HG03135 (cell line): ENCODE results near the gene ACOT13.
"Not testable (repeated sequence)": the region's sequence is repeated elsewhere in the genome, so short reads cannot be mapped to it uniquely, and the experiment has no call there.

Experiments used
- ATAC-seq: cut with Tn5 transposase; IDR thresholded peaks from one replicate; pipeline ENCODE4 v1.9.1; 2021; ENCODE audit warnings: mild to moderate bottlenecking, moderate library complexity; ENCODE audit not compliant: unreplicated experiment

Gene ACOT13

DNA sequence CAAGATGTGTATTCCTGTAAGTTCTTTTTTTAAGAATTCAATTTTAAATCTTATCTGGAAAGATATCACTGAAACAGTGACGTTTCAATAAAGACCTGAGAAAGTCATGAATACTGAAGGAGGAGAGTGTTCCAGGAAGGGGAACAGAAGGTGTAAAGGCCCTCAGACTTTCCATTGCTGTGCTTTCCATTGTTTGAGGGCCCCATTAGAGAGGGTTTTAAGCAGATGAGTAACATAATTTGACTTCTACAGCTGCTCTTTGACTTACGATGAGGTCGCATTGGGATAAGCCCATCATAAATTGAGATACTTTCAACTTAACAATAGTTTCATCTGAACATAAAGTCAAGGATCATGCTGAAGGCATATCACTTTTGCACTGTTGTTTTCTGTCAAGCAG, 24.7 kb downstream of the ACOT13 start:
- no peak for ATAC-seq

DNA sequence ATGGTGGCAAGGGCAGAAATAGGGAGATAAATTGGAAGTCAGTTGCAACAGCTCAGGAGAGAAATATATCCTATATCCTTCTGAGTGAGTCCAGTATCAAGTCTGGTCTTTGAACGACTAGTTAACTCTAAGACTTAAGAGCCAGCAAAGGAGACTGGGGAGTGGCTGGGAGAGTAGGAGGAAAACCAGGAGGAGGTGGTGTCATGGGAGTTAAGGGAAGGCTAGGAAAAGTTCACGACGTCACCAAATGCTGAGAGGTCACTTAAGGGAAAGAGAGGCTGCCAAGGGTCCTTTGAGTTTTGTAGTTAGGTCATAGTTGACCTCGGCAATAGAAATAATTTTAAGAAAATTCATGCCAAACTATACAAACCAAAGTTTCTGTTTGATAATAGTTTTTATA, 25.1 kb downstream of the ACOT13 start:
- no peak for ATAC-seq

DNA sequence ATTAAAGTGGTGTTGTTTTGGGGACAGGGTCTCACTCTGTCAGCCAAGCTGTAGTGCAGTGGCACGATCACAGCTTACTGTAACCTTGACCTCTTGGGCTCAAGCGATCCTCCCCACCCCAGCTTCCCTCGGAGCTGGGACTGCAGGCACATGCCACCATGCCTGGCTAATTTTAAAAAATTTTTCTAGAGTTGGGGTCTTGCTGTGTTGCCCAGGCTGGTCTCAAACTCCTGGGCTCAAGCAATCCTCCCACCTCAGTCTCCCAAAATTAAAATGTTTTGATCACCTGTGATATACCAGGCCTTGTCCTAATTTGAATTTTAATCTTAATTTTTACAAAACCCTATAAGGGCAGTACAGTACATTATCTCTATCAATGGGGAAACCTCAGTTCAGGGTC, 25.5 kb downstream of the ACOT13 start:
- no peak for ATAC-seq

DNA sequence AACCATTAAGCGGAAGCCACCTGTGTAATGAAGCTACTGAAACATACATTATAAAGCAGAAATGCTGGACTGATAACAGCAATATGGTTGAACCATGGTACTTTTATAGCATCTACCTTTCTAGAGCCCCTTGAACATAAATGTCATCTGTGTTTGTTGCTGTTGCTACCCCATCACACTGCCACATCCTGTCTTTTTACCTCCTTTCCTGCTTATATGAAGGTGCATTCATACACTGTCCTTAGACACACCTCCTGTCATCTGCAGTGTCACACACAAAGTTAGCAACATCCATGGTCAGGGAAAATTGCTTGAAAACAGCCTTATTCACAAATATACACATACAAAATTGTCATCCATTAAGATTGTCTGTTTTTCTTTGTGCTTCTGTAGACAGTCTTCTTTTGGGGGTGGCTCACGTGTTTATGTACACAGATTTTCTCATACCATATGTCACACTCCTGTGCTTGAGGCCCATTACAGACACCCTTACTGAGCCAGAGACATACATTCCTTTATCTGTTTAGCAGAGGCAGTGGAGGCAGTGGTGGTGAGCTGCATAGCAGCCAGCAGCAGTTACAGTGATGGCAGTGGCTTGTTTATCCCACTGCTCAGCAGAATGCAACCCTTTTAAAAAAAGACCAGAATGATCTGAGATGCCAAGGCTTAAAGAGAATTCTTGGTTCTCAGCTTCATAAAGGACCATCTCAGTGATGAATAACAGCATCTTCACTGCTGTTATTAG, 26.1 kb downstream of the ACOT13 start:
- no peak for ATAC-seq

DNA sequence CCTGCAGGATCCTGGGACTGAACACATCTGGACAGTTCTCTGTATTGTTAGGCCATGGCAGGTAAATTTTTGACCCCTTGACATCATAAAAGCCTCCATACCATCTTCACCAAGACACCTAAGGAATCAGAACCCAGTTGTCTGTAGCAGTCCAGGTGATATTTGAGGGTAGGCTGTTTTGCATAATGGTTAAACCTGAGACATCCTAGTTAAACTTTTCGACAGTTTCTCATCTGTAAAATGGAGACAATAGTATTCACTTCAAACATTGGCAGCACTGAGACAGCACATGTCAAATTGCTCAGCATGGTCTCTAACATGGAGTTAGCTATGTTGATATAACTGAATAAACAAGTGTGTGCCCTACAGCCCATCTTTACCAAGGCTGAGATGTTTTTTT, 27.3 kb downstream of the ACOT13 start:
- peak; percentile 54 for ATAC-seq

DNA sequence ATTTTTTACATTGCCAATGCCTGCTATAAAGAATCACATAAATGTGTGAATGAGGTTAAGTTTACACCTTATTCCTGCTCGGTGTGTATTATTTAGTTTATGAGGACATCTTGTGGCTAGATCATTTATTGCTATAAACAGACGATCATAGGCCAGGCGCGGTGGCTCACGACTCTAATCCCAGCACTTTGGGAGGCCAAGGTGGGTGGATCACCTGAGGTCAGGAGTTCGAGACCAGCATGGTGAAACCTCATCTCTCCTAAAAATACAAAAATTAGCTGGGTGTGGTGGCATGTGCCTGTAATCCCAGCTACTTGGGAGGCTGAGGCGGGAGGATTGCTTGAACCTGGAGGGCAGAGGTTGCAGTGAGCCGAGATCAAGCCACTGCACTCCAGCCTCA, 28.8 kb downstream of the ACOT13 start:
- ATAC-seq, result peak; percentile 63

DNA sequence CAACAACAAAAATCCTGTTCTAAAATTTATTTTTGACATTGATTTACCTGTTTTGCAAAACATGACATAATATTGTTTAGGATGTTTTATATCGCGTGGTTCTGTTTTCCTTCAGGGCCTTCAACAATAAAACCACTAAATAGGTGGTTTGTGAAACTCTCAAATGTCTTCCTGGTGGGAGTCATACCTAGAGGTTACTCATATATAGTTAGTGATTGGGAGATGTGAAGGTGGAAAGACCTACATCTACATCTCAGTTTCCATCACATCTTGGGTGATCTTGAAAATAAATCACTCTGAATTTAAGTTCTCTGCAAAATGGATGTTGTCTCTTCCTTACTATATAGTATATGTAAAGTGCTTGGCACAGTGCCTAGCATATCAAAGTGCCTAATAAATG, 29.2 kb downstream of the ACOT13 start:
- ATAC-seq, result no peak

DNA sequence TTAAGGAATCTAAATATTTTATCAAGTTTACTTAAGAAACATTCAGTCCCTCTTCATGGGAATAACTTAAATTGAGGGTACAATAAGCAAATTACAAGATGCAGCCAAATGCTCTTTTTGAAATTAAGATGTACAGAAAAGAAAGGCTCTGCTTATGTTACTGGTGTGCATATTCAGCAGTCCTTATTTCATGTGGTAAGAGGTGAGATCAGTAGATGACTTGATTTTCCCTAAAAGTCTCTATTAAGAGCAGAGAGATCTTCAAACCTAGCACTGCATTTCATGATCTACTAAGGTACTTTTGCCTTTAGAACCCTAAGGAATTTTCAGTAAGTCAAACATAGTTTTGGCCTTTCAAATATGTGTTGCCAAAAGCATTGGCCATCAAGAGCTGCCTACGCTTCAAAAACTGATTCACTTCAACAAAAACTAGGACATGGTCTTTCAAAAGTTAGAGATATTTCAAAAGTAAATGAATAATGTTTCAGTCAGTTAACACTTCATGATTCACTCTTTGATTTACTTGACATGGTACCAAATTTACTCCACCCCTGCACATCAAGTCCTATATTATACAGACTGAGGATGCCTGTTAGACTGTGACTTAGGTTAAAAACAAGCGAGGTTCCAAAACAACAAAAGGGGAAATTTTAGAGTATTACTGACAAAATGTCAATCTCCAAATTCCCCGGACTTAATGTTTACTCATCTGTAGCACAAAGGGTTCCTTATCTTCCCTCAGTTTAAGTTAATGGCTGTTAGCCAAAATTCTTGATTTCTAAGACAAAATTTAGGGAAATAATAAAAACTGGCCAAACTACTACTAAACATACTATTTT, 32.9 kb downstream of the ACOT13 start:
- no peak for ATAC-seq

DNA sequence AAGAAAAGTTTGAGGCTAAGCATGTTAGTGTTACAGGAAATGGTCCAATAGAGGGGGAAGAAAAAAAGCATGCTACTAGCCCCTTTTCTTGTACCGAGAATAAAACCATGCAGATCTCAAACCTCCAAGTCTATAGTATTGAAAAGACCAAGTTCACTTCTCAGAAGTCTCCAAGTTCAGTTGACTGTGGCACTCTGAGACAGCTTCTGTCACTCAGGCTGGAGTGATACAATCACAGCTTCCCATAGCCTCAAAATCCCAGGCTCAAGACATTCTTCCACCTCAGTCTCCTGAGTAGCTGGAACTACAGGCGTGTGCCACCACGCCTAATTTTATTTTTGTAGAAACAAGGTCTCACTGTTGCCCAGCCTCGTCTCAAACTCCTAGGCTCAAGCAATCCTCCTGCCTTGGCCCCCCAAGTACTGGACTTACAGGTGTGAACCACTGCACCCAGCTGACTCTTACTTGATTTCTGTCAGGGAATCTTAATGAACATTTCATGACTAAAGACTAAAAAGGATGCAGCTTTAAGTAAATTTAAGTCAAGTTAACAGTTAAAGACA, 35.9 kb downstream of the ACOT13 start:
- no peak for ATAC-seq

DNA sequence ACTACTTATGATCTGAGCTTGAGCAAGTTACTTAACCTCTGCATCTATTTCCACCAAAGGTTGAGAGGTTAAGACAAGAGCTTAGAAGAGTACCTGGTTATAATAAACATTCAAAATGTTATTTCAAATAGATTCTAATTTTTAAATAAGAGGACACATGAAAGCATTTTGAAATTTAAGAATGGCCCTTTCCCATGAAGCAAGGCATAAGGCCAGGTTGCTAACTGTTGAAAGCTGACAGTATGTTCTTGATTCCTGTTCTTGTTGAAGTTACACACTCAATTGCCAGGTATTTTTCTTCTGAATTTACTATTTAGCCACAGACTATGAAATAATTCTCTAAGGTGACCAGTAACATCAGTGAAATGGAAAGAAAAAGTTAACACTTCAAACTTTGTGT, 37.6 kb downstream of the ACOT13 start:
- ATAC-seq, result no peak

DNA sequence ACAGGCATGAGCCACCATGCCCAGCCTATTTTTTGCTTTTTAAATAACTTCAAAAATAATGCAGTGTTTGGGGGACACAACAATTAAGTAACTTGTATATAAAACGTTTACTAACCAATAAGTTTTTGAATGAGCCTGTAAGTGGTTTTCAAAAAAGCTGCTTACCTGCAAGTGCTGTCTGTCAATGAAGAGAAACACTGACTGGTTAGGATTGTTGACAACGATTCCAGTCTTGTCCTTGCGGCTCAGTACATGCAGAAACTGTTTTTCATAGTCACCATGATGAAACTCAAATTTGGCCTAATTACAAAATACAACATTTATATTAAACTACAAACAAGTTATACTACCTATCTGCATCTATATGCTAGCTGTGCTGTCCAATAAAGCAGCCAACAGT, 41.7 kb downstream of the ACOT13 start:
- ATAC-seq, result no peak

DNA sequence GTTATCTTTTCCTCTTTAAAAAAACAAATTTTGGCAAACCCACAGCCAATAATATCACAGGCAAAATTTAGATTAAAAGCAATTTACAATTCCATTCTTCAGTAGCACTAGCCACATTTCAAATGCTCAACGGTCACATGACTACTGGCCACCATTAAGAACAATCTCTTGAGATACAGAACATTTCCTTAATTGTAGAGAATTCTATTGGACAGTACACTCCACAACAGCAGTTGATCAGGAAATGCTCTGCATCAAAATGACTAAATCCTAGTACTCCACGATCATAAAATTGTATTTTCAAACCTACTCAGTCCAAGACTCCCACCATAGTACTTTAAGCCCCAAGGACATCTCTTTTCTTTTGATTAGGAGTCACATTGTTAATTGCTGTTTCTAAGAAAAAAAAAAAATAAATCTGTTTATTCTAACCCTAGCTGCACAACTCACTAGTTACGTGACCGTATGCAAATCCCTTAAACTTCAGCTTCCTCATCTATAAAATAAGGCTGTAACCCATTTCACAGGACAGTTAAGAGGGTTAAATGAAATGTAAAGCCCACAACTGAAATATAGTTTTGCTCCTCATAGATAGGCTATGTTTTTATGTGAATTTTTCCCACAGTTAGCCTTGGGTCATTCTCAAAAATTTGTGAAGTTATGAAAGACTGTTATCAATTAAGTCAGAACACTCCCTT, 42.3 kb downstream of the ACOT13 start:
- no peak for ATAC-seq

DNA sequence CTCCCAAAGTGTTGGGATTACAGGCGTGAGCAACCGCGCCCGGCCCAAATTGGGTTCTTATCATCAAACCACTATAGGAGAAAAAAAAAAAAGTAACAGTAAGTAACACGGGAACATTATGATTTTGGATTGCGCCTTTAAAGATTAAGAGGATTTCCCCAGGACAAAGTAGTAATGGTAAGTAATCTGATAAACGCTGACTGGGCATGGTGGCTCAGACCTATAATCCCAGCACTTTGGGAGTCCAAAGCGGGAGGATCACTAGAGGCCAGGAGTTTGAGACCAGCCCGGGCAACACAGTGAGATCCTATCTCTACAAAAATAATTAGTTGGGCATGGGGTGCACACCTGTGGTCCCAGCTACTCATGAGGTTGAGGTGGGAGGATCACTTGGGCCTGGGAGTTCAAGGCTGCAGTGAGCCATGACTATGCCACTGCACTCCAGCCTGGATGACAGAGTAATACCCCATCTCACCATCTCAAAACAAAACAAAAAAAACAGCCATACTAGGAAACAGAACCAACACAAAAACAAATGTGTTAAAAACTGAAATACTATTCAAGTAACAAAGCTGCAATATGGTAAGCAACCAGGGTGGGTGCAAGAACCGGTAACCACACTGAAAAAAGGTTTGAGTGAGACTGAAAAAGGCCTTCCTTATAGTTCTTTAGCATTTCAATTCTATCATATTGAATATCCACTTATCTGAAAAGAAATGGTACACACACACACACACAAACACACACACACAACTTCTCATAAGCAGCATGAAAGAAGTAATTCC, 43.8 kb downstream of the ACOT13 start:
- ATAC-seq, result no peak

DNA sequence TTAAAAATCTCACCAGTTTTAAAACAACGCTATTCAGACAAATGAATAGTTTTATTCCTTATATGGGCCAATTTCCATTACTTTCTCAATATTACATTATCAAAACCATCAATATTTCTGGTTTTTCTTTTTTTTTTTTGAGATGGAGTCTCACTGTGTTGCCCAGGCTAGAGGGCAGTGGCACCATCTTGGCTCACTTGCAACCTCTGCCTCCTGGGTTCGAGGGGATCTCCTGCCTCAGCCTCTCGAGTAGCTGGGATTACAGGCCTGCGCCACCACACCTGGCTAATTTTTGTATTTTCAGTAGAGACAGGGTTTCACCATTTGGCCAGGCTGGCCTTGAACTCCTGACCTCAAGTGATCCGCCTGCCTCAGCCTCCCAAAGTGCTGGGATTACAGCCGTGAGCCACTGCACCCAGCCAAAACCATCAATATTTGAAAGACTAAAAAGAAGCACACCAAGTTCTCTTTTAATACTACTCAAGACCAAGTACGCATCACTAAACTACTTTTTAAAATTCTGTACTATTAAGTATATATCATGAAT, 49.8 kb downstream of the ACOT13 start:
- ATAC-seq, result not testable (repeated sequence)

DNA sequence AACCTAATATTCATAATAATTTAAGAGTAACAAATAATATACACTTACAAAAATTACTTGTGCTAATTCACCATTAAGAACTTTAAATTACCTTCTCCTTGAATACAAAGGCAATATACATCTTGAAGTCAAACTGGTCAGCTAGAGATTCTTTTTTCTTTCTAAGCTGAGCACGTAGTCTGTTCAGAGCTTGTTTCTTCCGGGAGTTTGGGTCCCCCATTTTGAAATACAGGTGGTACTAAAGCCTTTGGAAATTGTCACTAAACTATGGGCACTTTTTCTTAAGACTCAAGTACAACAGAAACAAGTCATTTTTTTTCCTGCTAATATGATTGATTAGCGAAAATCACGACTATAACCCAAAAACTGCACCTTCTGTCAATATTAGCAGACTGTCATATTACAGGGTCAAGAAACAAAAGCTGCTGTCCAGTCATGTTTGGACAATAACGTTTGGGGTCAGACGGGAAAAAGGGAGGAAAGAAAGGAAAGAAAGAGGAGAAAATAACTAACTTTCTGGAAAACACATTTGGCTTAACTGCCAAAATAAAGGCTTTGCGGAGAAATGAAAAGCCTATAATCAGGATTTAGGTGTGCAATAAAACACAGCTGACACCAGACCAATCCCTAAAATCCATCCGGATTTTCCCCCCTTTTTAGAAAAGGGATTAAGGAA, 51.7 kb downstream of the ACOT13 start:
- no peak for ATAC-seq

DNA sequence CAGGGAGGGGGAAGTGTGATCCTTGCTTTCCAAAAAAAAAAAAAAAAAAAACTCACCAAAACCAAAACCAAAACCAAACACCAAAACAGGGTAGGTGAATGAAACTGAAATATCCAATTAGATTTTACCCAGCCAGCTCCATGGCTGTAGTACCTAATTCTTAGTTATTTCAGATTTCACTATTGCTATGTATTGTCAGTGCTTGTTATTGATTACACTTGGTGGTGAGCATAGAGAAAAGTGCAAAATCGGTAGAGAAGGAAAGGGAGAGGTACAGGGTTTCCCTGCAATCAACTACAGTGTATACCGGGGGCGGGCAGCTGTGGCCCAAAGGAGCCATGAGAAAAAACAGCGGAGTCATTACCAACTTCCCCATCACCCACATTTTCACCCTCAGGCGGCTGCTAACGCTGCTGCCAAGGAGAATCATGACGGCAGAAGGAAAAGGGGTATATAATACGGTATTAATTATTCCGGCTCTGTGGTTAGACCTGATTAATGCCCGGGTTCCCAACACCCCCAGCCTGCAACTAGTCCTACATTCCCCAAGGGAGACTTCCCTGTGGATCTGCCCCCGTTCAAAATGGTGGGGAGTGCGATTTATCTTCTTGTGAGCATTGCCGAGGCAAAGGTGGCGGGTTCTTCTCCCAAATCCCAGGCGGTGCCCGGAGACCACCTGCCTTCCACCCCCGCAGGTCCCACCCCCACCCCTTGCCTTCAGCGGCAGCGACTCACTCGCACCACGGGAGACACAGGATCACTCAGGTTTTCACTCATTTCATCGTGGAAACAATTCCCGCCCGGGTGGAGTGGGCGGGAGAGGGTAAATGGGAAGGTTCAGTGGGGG, 52.5 kb downstream of the ACOT13 start, which contains the start of gene C6orf62:
TSS of gene C6orf62 (minus strand) at position 30 of the 847 bp plus-strand sequence. CDS start 486 bp downstream, outside the sequence.
- ATAC-seq, result no peak

DNA sequence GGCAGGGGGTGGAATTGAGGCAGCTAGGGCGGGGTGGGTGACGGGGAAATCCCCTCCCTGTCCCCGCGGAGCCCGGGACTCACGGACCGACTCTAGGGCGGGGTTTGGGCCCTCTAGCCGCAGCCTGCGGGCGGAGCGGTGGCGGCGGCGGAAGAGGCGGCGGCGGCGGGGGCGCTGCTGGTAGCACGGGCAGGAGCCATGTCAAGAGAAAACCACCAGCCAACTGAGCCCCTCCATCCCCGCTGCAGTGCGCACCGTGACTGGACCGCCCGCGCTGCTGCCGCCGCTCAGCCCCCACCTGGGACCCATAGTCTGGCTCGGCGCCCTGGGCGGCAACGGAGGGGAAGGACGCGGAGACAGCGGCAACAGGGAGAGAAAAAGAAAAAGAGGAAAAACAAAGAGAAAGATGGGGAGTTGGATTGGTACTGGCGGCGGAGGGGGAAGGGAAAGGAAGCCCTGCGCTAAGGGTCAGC, 53.3 kb downstream of the ACOT13 start:
- ATAC-seq, result no peak

DNA sequence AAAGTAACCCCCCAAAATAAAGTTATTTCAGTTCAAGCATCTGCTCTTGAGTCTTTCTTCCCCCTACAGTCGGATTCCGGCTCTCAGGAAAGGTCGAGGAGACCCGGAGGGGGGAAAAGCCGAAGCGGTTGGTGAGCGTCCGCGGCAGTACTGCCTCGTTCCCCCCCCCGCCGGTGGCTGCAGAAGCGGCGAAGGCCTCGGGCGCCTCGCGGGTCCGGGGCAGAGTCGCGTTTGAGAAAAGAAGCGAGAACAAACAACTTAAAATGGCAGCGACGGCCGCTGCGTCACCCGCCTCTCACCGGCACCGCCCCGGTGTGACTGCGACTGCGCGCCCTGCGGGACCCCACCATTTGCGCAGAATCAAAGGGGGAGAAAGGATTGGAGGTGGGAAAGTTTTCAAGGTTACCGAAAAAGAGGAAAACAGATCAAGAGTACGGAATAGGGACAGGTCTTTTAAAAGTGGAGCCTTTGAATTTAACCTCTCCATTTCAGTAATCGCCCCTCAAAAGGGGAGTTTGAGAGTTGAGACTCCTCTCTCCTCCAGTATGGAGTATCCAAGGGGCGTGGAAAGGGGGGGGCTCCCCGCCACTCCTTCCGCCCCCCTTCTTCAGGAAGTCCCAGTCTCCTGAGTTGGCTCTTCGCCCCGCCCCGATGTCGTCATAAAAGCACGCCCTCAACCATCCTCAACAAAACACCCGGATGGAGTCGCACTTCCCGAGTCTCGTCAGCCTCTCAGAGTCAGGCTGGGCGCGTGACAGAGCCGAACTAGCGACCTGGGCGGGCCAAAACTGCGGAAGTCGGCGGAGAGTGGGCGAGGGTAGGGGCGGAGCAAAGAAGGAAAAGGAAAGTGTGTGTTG, 54.0 kb downstream of the ACOT13 start:
- peak; percentile 90 for ATAC-seq
